Tibial nerve (tissue), 3 donors: ENCODE results near the gene FBXL12.

ENCODE experiments used
- CTCF ChIP-seq, 5 experiments: fragments of 200-600 bp in 3 of 5; fragments of 450-650 bp in 2 of 5; sonication (generic) in 3 of 5; IDR thresholded peaks; one replicate each; pipeline ENCODE4 v1.5.1; 2016 to 2019; ENCODE audit warnings: antibody characterized with exemption in 5 of 5, mild to moderate bottlenecking in 3 of 5, moderate library complexity in 2 of 5
- POLR2A ChIP-seq, 2 donors: fragments of 450-650 bp; IDR thresholded peaks; one replicate each; pipeline ENCODE4 v1.6.1; 2017; ENCODE audit warnings: antibody characterized with exemption in 2 of 2, mild to moderate bottlenecking in 2 of 2, moderate library complexity in 2 of 2

GRCh38 chr19:9827289-9828238, 8.7 kb upstream of the FBXL12 start, which contains the start of gene UBL5:
- TF ChIP-seq CTCF (IDR thresholded peaks at IDR 0.05) (peak in 1 of 5 experiments; percentile 15), POLR2A (IDR thresholded peaks at IDR 0.05) (peak; percentile 5 to 84)
